SIG-M5 treated with dmso at 0.1 percent for 504 hours (cell line): ENCODE measurements around the gene UNC119.

Experiments used
- DNase-seq: peaks from one replicate; lab custom pipeline; 2025; ENCODE audit not compliant: unreplicated experiment; lab: John Stamatoyannopoulos, UW

Gene UNC119

GRCh38 chr17:28500712-28501379, 51.6 kb downstream of the UNC119 start:
- no peak for DNase-seq

GRCh38 chr17:28499684-28500357, 52.6 kb downstream of the UNC119 start:
- DNase-seq: no peak

DNA sequence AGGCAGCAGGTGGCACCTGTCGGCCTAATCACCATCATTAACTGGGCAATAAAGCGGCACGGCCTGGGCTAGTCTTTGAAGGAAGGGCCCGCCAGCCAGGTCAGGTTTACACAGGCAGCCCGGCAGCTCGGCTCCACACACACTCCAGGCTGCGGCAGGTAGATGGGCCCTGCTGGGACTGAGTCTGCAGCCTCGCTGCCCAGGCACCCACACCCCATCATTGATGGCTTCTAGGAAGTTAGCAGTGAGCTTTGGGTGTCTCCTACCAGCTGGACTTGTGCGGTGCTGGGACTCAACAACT, 53.1 kb downstream of the UNC119 start:
- DNase-seq: no peak

GRCh38 chr17:28498652-28499363, 53.6 kb downstream of the UNC119 start:
- no peak for DNase-seq

- peak; percentile 29 for DNase-seq
Observed at GRCh38 chr17:28497931-28498330, 54.5 kb downstream of the UNC119 start.
